Left renal pelvis (tissue), 4 donors: ENCODE data around the gene VAV2. TPM values are rescaled to one million over a fixed set of nuclear protein-coding genes. Genes with fewer than 3 reads are reported as not detected.

Source experiments
- DNase-seq, 4 donors: peaks; one replicate each; pipeline ENCODE4 v3.0.0-alpha.2; 2013; ENCODE audit warnings: low read depth in 4 of 4, low spot score in 3 of 4
- polyA plus RNA-seq, 4 donors: library from polyadenylated mRNA; unstranded; fragments of 120-200 nt; gene quantifications; one replicate each; pipeline ENCODE4 v1.2.1, GENCODE V29; 2013; ENCODE audit not compliant: insufficient read length in 4 of 4

Gene VAV2
- polyA plus RNA-seq, 4 donors: 14.7 to 47.1 (median 34.7) TPM

DNA sequence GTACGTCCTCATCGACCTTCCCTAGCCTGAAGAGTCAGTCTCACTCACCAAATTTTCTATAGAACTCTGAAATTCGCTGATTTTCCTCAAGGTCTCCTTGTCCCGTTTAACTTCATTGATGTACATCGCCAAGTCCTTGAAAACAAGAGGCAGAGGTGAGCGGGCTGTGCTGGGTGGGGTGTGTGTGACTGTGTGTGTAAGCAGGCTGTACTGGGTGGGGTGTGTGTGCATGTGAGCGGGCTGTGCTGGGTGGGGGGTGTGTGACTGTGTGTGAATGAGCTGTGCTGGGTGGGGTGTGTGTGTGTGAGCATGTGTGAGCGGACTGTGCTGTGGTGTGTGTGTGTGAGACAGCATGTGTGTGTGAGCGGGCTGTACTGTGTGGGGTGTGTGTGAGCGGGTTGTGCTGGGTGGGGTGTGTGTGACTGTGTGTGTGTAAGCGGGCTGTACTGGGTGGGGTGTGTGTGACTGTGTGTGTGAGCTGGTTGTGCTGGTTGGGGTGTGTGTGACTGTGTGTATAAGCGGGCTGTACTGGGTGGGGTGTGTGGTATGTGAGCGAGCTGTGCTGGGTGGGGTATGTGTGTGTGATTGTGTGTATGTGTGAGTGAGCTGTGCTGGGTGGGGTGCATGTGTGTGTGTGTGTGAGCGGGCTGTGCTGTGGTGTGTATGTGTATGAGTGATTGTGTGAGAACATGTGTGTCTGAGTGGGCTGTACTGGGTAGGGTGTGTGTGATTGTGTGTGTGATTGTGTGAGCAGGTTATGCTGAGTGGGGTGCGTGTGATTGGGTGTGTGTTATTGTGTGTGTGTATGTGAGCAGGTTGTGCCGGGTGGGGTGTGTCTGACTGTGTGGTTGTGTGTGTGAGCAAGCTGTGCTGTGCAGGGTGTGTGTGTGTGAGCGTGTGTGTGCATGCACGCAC is 200.1 kb downstream of the VAV2 start:
- DNase-seq: no peak

GRCh38 chr9:133791069-133791468 is 201.1 kb downstream of the VAV2 start:
- no peak for DNase-seq

- DNase-seq: no peak
These were observed 202.3 kb downstream of the VAV2 start for GRCh38 chr9:133789778-133790177.

DNA sequence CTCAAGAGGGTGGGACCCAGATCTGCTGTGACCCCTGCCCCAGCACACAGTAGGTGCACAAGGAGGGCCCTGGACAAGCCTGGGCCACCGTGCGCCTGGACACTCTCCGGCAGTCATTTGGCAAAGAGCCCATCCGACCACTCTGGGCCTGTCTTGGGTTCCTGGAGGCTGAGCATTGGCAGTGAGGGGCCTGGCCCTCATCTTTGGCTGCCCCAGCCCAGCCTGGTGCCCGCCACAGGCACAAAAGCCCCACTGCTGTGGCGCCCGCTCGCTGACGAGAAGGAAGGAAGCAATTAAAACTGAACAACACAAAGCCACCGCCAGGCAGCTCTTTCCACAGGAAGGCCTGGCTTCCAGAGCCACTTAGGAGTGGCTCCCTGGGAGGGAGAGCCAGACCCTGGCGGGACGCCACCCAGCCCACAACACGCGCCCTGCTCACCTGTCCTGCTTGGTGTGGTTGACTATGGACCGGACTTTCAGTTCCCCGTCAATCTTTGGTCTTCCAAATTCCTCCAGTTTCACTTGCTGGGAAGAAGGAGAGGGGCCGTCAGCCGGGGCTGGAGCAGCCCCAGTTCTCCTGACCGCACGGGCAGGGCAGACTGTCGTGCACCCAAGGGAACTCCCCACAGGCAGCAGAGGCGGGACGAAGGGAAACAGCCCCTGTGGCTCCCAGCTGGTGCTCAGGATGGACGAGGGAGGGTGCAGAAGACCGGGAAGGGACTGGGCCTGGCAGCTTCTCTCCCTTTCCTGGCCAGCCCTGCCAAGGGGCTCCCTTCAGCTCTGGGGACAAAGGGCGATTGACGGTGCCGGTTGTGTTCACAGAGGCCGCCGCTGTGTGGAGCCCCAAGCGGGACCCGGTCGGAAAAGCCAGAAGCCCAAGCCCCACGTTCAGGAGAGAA is 203.1 kb downstream of the VAV2 start:
- no peak for DNase-seq

- DNase-seq: no peak
These were observed 203.9 kb downstream of the VAV2 start for GRCh38 chr9:133788045-133788818.

DNA sequence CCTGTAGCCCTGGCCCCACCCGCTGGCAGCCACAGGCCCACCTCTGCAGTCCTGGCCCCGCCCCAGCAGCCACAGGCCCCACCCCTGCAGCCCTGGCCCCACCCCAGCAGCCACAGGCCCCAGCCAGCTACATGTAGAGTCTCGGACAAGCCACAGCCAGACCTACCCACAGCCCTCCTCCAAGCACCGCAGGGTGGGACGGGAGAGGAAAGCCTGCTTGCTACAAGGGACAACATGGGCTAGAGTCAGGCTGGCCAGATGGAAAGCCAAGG is 204.4 kb downstream of the VAV2 start:
- no peak for DNase-seq

- DNase-seq: no peak
These were observed 205.0 kb downstream of the VAV2 start for GRCh38 chr9:133786907-133787753.

DNA sequence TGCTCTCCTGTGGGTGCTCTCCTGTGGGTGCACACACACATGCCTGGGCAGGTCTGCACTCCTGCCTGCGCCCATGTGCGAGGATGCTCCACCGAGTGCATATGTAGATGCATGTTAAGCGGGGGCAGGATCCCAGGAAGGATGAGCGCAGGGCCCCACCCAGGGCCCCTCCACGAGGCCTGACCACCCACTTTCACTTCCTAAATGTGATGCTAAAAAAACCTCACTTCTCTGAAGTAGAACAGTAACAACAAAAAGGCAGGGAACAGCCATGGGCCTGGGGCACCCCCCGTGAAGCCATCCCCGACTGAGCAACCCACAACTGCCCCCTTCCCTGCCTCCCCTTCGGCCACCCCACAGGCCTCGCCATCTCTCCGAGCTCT is 205.8 kb downstream of the VAV2 start:
- no peak for DNase-seq

GRCh38 chr9:133785753-133786370 is 206.3 kb downstream of the VAV2 start:
- no peak for DNase-seq

GRCh38 chr9:133784731-133785561 is 207.2 kb downstream of the VAV2 start:
- no peak for DNase-seq

DNA sequence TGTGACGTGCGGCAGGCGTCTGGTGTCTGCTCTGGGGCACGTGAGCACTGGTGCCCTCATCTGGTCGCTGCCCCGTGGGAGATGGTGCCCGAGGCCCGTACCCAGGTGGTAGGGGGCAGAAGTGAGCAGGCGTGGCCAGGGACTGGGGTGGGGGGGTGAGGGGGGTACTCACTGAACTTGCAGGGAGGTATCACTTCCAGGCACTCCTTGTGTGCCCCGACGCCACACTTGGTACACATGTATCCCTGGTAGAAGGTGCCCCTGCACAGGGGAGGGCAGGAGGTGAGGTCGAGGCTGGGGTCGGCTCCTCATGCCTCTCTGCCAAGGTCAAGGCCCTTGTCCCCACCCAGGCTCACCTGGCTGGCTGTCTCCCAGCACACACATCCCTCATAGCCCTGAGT is 208.8 kb downstream of the VAV2 start:
- DNase-seq: no peak

DNA sequence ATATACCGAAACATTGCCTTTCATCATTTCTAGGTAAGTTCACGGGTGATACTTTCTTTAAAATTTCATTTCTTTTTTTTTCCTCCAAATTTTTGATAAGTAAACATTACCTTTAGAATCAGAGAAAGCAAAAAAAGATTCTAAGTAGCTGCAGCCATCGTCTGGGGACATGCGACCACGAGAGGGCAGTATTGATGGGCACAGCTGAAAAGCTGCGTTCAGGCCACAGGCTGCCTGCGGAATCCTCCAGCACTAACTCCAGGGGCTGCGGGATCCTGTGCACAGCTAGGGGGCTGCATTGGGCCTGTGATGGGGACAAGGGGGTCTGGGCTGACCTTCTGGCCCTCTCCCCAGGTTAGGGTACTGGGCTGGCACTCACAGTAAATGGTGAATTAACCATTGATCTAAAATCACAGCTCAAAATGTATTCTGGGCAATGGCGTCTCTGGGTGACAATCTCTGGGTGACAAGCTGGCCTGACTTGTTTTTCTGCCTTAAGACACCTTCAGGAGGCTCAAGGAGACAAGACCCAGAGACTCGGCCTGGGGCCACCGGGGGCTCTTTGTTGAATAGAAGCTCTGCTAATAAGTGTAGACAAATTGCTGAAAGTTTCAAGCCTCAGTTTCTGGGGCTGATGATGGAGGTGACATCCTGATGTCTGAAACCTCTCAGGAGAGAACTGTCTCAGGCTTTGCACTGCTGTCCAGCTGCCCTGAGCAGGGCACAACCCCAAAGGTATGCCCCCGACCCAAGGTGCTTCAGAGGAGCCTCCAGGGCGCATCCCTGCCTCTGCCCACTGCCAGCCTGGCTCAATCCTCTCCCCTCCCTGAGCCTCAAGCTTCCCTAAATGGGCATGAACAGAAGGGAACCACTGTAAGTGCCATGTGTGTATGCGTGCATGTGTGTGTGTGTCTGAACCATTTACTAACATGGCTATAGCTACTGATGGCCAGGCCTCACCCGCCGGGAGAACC is 209.7 kb downstream of the VAV2 start:
- peak in 3 of 4 donors; percentile 43 to 62 (median 56) for DNase-seq

- DNase-seq: no peak
These were observed 210.3 kb downstream of the VAV2 start for GRCh38 chr9:133781828-133782135.

- no peak for DNase-seq
These were observed 210.9 kb downstream of the VAV2 start for GRCh38 chr9:133780962-133781827.

DNA sequence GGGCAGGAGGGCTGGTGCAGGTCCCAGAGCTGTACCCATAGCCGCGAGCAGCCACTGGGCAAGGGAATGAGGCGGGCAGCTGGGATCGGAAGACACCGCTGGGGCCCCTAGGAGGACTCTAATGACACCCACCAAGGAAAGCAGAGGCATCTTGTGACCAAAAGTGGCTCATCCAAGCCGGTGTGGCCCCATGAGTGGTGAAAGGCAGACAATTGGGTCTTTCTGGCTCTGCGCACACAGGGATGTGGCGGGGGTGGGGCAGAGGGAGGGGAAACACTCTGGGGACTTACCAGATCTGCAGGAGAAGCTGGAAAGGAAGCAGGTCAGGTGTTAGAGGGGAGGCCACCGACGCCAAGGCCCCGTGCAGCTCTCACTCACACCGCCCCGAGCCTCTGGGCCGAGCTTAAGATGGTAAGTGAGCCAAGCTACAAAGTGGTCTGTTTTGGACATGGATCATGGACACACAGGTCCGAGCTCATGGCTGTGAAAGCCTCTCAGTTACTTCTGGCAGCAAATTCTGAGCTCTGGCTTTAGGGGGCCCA is 211.6 kb downstream of the VAV2 start:
- no peak for DNase-seq

DNA sequence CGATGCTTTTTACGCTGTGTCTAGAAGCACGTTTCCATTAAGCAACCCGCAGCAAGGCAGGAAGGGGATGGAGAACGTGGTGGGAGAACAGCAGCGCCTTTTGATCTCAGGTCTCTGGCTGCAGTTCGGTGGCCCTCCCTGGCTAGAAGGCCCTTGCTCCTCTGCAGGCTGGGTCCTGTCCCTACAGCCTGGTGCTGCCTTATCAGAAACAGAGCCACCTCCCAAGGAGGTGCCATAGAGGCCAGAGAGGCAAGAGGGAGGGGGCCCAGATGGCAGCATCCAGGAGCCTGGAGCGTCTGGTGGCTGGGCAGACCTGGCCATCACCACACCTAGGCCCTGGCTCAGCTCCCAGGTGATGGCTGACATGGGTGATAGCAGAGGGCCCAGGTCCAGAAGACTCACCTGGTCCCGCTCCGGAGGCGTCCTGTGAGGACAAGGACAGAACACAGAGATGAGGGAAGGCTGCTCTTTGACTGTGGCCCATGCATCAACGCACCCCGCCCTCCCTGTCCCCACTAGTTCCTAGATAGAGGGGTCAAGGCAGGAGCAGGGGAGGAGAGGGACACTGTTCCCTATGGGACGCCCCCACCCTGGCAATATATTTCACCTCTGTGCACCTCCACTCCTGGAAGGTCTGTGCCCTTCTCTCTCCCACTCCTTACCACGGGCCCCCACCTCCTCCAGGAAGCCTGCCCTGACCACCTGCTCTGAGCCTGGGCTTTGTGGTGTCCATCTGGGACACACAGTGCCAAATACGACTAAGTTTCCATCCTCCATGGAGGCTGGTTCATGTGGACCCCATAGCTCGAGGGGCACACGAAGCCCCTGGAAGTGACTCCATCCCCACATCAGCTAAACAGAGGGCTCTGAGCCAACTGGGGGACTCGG is 212.4 kb downstream of the VAV2 start:
- no peak for DNase-seq
